ENCODE measurements around the gene XPR1.

Gene XPR1

GRCh38 chr1:180652792-180653191, 21.0 kb downstream of the XPR1 start:
- TF ChIP-seq TAF1 (IDR thresholded peaks at IDR 0.05; ENCODE audit: low read depth), result no peak
- no peak for TF ChIP-seq TEAD4 (IDR thresholded peaks at IDR 0.05)
- TF ChIP-seq ZBTB7A (IDR thresholded peaks at IDR 0.05; ENCODE audit: low read depth), result no peak
- no peak for TF ChIP-seq NFIC (IDR thresholded peaks at IDR 0.05)

- TF ChIP-seq NFIC (IDR thresholded peaks at IDR 0.05) (no peak), FOXM1 (IDR thresholded peaks at IDR 0.05; ENCODE audit: borderline replicate concordance, low read depth) (no peak)
Measured at GRCh38 chr1:180662709-180663108, 30.9 kb downstream of the XPR1 start.

- TF ChIP-seq ZBTB7A (IDR thresholded peaks at IDR 0.05; ENCODE audit: low read depth) (no peak), NFIC (IDR thresholded peaks at IDR 0.05) (no peak), TAF1 (IDR thresholded peaks at IDR 0.05; ENCODE audit: low read depth) (no peak), TEAD4 (IDR thresholded peaks at IDR 0.05) (no peak), CEBPB (IDR thresholded peaks at IDR 0.05) (no peak)
Measured at GRCh38 chr1:180670681-180671080, 38.9 kb downstream of the XPR1 start.

- TF ChIP-seq CEBPB (IDR thresholded peaks at IDR 0.05) (no peak), MAX (IDR thresholded peaks at IDR 0.05) (no peak), REST (IDR thresholded peaks at IDR 0.05; ENCODE audit: low read depth) (no peak), YY1 (IDR thresholded peaks at IDR 0.05; ENCODE audit: low read depth) (no peak), TEAD4 (IDR thresholded peaks at IDR 0.05) (no peak), USF1 (IDR thresholded peaks at IDR 0.05) (no peak), NFIC (IDR thresholded peaks at IDR 0.05) (no peak), EGR1 (IDR thresholded peaks at IDR 0.05) (no peak), RAD21 (IDR thresholded peaks at IDR 0.05; ENCODE audit: low read depth) (no peak), CREB1 (IDR thresholded peaks at IDR 0.05; ENCODE audit: low read depth) (no peak), FOXM1 (IDR thresholded peaks at IDR 0.05; ENCODE audit: borderline replicate concordance, low read depth) (no peak), EP300 (IDR thresholded peaks at IDR 0.05; ENCODE audit: borderline replicate concordance) (no peak), TCF12 (IDR thresholded peaks at IDR 0.05; ENCODE audit: low read depth) (no peak), ZBTB7A (IDR thresholded peaks at IDR 0.05; ENCODE audit: low read depth) (no peak), TAF1 (IDR thresholded peaks at IDR 0.05; ENCODE audit: low read depth) (no peak)
Measured at GRCh38 chr1:180672105-180672504, 40.3 kb downstream of the XPR1 start.

- TF ChIP-seq EGR1 (IDR thresholded peaks at IDR 0.05) (no peak), USF1 (IDR thresholded peaks at IDR 0.05) (no peak), TCF12 (IDR thresholded peaks at IDR 0.05; ENCODE audit: low read depth) (no peak), REST (IDR thresholded peaks at IDR 0.05; ENCODE audit: low read depth) (no peak), FOXM1 (IDR thresholded peaks at IDR 0.05; ENCODE audit: borderline replicate concordance, low read depth) (no peak), NFIC (IDR thresholded peaks at IDR 0.05) (no peak), MAX (IDR thresholded peaks at IDR 0.05) (no peak), ZBTB7A (IDR thresholded peaks at IDR 0.05; ENCODE audit: low read depth) (no peak)
Measured at GRCh38 chr1:180672505-180672904, 40.7 kb downstream of the XPR1 start.

GRCh38 chr1:180674603-180675530, 43.0 kb downstream of the XPR1 start:
- TF ChIP-seq FOXM1 (IDR thresholded peaks at IDR 0.05; ENCODE audit: borderline replicate concordance, low read depth) (no peak), TCF12 (IDR thresholded peaks at IDR 0.05; ENCODE audit: low read depth) (no peak), MAX (IDR thresholded peaks at IDR 0.05) (no peak), ZBTB7A (IDR thresholded peaks at IDR 0.05; ENCODE audit: low read depth) (no peak)

Measured in Ishikawa (cell line).